Upper lobe of left lung (tissue), 4 donors: ENCODE results near the gene DNAAF5.

Experiments used
- POLR2AphosphoS5 ChIP-seq, 2 donors: sonication (generic); formaldehyde crosslinking; IDR thresholded peaks; one replicate each; pipeline ENCODE4 v1.5.1; 2017; ENCODE audit warnings: antibody characterized with exemption in 2 of 2
- TF ChIP-seq, protein P1 (sequence below), 6 experiments: fragments of 450-650 bp in 4 of 6; fragments of 200-600 bp in 2 of 6; sonication (generic) in 2 of 6; IDR thresholded peaks; one replicate each; pipeline ENCODE4 v1.5.1; 2016 to 2019; ENCODE audit warnings: antibody characterized with exemption in 6 of 6

DNA sequence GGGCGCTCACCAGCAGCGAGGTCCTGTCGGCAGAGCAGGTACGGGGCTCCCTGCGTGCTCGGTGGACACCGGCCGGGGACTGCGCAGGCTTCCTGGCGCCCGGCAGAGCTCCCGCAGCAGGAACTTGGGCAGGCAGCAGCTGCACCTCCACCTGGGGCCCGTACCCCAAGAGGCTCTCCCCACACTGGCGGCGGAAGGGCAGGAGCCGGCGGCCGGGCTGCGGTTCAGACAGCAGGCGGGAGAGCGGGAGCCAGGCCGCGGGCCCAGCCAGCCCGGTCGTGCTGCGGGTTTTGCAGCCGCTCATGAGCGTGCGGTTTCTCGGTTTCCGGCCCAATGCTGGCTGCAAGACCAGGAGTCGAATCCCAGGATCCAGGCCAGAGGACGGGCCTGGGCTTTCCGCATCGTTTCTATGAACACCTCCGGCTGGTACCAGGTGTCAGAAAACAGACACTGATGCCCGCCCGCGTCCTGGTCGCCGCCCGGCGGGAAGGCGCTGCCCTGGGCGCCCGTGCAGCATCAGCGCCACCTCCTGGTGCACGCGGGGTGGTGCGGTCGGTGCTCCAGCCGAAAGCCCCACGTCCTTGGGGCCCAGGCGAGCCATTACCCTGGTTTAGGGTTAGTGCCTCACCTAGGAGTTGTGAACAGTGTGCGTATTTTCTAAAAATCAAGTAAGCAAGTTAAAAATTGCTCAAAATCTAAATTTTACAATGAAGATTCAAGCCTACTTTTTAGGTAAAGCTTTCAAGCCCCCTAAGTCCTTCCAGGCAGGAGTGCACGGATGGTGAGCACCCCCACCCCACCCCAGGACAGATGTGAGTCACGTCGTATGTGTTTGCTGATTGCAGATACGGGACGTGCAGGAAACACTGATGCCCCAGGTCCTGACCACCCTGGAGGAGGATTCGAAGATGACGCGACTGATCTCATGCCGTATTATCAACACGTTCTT lies 47.9 kb downstream of the DNAAF5 start:
- TF ChIP-seq POLR2AphosphoS5 (IDR thresholded peaks at IDR 0.05), result peak in 1 of 2 donors; percentile 14
- TF ChIP-seq, protein P1, sequence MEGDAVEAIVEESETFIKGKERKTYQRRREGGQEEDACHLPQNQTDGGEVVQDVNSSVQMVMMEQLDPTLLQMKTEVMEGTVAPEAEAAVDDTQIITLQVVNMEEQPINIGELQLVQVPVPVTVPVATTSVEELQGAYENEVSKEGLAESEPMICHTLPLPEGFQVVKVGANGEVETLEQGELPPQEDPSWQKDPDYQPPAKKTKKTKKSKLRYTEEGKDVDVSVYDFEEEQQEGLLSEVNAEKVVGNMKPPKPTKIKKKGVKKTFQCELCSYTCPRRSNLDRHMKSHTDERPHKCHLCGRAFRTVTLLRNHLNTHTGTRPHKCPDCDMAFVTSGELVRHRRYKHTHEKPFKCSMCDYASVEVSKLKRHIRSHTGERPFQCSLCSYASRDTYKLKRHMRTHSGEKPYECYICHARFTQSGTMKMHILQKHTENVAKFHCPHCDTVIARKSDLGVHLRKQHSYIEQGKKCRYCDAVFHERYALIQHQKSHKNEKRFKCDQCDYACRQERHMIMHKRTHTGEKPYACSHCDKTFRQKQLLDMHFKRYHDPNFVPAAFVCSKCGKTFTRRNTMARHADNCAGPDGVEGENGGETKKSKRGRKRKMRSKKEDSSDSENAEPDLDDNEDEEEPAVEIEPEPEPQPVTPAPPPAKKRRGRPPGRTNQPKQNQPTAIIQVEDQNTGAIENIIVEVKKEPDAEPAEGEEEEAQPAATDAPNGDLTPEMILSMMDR (IDR thresholded peaks at IDR 0.05), result peak; percentile 84 to 94 (median 89)
